GM19438 (cell line): ENCODE results near the gene LIN37.

Experiments used
- ATAC-seq: cut with Tn5 transposase; IDR thresholded peaks from one replicate; pipeline ENCODE4 v1.9.1; 2021; ENCODE audit warnings: low read depth; ENCODE audit not compliant: unreplicated experiment

Gene LIN37

DNA sequence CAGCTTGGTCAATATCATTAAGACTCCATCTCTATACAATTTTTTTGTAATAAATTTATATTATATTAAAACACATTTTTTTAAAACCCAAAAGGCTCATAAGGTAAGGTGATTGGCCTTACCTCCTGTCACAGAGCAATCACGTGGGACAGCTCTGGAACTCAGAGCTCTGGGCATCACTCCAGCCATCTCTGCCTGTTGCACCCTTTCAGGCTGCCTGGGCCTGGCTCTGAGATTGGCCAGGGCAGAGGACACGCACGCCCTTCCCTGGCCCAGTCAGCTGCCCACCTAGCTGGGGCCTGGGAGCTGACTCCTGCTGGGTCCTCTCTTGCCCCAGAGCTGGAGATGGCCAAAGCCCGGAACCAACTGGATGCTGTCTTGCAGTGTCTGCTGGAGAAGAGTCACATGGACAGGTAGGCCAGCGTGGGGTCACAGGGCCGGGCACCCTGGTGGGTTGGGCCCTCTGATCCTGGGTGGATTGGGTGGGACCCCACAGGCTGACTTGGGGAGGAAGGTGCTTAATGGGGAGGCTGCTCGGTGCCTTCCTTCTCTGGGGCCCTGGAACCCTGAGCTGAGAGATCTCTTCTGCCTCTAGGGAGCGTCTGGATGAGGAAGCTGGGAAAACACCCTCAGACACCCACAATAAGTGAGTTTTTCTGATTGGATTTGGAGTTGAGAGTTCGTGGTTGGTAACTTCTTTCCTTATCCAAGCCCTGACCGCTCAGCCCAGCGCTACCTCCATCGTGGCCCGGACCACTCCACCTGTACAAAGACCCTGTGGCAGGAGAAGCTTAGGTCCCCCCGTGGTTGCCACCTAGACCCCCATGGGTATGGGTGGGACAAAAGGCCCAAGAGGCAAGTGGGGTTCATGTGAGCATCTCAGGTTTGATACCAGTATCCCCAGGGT, 3.7 kb downstream of the LIN37 start:
- ATAC-seq: no peak

DNA sequence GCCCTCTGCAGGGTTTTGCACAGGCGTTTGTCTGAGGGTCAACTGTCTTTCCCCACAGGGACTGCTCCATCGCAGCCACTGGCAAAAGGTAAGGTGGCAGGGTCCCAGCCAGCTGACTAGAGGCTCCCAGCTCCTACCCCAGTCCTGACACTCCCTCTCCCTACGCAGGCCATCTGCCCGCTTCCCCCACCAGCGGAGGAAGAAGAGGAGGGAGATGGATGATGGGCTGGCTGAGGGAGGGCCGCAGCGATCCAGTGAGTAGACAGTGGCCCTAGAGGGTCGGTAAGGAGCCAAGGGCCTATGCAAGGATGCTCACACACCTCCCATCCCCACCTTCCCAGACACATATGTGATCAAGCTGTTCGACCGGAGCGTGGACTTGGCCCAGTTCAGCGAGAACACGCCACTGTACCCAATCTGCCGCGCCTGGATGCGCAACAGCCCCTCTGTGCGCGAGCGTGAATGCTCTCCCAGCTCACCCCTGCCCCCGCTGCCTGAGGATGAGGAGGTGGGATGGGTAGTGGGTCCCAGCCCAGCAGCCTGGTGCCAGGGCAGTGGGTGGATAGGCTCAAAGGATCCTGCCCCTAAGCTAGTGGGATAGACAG, 4.5 kb downstream of the LIN37 start:
- ATAC-seq: no peak

DNA sequence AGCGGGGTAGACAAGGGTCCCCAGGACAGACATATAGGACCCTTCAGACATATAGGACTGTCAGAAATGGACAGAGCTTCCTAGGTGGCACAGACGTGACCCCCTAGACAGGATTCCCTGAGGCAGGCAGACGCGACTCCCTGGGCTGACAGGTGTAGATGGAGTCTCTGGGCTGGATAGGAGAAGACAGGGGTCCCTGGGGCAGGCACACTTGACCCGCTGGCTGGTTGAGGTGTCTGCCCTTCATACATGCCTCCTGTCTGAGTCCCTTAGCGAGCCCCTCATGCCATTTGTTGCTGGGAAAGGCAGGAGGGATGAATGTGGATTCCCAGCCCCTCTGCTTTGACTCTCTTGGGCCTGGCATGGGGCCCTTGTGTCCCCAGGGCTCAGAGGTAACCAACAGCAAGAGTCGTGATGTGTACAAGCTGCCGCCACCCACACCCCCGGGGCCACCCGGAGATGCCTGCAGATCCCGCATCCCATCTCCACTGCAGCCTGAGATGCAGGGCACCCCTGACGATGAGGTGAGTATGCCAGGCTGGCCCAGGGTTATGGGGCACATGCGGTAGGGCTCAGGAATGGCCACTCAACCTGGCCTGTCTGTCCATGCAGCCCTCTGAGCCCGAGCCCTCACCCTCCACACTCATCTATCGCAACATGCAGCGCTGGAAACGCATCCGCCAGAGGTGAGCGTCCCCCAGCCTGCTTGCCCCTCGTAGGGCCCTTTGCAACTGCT, 5.4 kb downstream of the LIN37 start:
- no peak for ATAC-seq

DNA sequence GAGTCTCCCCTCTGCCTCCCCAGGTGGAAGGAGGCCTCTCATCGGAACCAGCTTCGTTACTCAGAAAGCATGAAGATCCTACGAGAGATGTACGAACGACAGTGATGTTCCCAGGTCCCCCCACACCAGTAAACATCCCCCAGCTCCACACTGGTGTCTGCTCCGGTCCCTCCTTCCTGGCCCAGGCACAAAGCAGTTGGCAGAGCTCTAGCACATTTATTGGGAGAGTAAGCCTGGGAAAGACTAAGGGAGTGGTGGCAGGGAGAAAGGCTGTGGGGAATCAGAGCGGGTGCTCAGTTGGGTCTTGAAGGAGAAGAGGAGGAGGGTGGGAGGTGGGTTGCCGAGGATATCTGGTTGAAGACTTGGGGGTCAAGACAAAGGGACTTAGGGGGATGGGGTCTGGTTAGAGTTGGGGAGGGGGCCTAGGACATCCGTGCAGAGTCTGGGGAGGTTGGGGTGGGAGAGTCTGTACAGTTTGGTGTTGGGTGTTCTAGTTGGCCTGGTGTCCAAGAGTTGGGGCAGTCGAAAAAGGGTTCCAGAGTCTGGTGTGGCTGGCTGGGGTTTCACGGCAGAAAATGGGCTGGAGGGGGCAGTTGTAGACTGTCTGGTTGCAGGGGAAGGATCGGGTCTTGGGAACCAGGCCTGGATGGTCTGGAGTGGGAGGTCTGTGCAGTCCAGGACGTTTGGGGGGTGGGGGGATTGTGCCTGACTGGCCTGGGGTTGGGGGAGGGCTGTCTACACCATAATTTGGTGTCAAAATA, 6.2 kb downstream of the LIN37 start:
- ATAC-seq: no peak

DNA sequence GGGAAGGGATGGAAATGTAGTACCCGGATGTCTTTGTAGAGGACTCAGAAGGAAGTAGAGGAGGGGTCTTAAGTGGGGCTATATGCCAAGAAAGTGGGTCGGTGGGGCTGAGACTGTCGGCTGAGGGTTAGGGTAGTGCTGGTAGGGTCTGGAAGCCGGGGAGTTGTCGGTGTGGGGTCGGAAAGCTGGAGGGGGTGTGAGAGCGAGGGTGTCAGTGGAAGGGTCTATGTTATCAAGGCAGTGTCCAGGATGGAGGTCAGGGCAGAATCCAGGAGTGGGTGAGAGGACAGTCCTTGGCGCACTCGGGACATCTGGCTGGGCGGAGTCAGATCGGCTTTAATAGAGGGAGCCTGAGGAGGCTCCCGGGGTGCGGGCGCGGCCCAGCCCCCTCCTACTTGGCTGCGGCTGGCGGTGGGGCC, 6.8 kb downstream of the LIN37 start:
- ATAC-seq: no peak

DNA sequence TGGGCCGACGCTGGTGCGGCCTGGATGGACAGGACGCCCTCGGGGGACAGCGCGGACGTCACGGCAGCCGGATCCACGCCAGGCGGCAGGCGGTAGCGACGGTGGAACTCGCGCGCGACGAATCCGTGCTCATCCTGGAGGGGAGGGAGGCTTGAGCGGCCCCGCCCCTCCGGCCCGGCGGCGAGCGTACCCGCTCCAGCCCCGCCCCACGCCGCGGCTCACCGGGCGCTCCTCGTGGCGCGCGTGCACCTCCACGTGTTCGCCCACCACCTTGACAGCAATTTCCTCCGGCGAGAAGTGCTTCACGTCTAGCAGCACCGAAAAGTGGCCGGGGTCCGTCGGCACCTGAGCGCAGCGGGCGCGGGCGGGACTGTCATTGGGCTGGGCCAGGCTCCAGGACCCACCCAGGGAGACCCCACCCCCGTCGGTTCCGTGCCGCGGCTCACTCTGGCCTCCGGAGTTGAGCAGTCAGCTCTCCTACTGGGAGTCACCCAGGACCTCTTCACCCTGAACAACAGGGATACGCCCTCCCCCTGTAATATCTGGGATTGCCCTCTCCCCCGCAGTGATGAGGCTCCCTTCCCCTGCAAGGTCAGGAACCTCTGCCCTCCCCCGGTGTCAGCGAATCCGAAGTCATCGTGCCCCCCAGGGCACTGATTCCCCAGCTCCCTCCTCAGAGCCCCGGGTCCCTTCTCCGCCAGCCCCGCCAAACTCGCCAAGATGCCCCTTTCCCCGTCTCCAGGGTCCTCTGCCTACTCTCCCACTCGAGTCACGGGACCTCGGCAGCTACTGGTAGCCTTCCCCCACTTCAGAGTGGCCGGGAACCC, 7.4 kb downstream of the LIN37 start:
- no peak for ATAC-seq

DNA sequence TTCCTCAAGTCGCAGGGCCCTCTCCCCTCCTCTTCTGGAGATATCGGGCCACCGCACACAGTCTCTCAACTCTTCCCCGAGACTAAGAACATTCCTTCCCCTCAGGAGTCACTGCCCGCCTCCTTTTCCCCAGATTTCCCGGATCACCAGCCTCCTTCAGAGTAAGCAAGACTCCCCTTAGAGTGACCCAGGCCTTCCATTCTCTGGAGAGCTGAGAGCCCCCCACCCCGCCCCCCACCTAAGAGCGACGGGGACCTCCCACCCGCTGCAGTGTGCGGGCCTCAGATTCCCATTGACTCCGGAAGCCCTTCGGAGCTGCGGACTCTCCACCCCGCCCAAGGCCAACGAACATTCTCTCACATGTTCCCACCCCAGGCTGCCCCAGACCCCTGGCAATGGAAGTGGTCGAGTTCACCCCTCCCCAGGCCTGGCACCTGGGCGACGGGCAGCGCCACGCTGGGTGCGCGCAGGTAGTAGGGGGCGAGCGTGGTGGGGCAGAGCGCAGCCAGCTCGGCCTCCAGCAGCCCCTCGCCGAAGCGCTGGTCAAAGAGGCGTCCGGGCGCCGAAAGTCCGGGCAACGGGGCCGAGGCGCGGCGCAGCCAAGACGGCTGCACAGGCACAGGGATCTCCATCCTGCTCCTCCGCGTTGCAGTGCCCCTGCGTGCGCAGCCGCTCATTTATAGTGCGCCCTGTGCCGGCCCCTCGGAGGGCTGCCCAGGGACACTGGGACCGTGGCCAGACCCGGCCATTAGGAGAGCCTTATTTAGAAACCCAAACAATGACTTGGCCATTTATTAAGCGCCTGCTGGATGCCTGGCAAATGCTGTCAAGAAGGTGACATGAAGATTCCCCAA, 8.2 kb downstream of the LIN37 start, which contains the start of gene HSPB6:
Gene HSPB6, minus strand, starts transcription at position 653 of the 854 bp plus-strand sequence. Its CDS starts 21 bp downstream, at position 632.
- no peak for ATAC-seq

DNA sequence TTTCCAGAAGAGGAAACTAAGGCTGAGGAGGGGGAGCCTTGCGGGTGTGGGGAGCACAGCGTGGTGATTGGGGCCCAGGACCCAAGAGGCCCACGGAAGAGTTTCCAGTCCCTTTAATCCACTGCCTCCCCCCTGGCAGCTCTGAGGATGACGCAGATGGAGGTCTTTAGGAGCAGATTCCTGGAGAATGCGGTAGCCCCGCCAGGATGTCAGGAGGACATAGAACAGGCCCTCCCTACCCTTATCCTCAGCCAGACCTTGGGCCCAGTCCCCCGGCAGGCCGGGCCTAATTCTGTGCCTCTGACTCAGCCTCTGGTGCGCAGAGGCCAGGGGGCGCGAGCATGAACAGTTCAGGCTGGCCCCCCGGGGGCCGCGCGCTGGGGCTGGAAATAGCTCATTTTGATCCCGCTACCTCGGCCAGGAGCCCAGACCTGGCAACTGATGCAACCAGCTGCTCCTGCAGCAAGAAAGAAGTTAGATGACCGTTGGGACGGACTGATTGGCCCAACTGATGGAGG, 8.9 kb downstream of the LIN37 start:
- ATAC-seq: peak; percentile 4

DNA sequence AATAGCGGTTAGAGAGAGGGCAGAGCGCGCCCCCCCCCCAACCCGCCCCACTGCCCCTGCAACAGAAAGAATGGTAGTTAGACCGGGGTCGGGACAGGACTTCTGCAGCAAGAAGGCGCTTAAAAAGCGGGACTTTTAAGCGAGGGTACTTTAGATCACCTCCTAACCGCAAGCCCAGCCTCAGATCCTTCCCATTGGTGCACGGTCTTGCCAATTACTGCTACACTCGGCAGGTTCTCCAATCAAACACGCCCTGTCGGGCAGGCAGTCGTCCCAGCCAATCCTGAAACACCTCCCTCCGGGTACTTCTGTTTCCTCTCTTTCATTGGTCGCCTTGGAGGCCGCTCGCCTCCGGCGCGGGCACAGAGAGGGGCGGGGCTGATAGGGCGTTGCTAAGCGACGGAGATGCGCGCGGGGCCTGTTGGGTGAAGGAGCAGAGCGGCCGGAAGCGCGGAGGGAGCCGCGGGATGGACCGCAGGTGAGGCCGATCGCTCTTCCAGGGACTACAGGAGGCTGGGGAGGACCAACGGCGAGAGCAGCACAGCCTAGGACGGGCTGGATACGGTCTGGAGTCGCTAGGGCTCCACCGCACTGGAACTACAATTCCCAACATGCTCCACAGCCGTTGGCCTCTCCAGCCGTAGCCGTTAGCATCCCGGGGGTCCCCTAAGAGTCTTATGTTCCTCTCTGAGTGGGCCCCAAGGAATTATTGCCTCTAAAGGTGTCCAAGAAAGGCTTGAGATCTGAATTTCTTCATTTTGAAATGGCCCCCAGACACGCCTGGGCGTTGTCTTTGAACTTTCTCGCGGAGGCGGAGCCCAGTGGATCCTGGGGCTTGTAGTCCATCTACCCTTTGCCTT, 9.6 kb downstream of the LIN37 start, which contains the start of gene PROSER3:
Gene PROSER3, plus strand, starts transcription at position 428 of the 860 bp plus-strand sequence. Its CDS starts 40 bp downstream, at position 468.
- ATAC-seq: peak; percentile 95

DNA sequence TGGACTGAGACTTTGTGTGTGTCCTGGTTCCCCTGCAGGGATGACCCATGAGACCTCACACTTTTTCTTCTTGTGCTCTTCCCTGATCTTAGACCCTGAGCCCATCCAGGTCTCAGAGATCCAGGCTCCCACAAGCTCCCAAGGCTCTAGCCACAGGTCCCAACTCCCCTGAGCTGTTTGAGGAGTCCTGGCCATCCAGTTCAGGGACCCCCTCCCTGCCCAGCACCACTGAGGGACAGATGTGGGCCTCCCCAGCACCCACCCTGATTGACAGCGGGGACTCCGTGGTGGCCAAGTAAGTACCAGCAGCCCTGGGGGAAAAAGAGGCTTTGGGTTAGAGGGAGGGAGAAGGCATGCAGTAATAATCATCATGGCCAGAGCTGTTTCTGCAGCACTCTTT, 11.3 kb downstream of the LIN37 start:
- no peak for ATAC-seq

DNA sequence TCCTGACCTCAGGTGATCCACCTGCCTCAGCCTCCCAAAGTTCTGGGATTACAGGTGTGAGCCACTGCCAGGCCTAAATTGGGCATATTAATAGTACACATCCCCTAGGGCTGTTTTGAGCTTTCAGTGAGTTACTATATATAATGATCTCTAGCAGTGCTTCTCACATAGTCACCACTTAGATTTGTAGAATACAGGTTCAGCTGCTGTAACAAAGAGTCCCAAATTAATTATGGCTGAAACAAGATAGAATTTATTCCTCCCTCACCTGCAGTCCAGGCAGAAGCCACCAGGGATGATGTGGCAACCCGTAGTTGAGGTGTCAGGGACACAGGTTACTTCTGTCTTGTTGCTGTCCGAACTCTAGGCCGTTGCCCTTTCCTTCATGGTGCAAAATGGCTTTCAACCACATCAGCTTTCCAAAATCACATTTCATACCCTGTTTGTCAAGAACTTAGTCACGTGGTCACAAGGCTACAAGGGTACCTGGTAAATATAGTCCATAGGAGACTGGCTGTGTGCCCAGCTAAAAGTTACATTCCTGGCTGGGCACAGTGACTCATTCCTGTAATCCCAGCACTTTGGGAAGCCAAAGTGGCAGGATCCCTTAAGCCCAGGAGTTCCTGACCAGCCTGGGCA, 12.5 kb downstream of the LIN37 start:
- ATAC-seq: no peak

DNA sequence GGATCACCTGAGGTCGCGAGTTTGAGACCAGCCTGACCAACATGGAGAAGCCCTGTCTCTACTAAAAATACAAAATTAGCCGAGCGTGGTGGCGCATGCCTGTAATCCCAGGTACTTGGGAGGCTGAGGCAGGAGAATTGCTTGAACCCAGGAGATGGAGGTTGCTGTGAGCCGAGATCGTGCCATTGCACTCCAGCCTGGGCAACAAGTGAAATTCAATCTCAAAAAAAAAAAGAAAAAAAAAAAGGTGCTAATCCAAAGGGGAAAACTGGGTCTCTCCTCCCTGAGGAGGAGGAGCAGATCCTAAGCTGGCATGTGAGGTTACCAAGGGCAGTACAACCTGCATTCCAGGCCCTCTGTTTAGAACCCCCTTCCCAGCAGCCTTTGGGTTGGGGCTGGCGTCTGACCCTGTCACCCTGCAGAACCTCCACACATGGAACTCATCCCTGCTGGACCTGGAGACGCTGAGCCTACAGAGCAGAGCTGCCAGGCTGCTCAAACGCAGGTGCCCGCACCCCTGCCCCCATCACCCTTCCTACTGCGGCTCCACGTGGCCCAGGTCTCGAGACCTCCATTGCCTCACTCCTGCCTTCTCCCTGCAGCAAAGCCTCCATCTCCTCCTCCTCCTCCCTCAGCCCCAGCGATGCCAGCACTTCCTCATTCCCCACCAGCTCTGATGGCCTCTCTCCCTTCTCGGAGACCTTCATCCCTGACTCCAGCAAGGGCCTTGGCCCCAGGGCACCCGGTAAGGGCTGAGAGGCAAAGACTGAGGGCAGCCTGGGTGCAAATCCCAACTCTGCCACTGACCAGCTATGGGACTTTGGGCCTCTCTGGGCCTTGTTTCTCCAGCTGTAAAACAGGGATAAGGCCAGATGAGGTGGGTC, 16.3 kb downstream of the LIN37 start:
- ATAC-seq: no peak

DNA sequence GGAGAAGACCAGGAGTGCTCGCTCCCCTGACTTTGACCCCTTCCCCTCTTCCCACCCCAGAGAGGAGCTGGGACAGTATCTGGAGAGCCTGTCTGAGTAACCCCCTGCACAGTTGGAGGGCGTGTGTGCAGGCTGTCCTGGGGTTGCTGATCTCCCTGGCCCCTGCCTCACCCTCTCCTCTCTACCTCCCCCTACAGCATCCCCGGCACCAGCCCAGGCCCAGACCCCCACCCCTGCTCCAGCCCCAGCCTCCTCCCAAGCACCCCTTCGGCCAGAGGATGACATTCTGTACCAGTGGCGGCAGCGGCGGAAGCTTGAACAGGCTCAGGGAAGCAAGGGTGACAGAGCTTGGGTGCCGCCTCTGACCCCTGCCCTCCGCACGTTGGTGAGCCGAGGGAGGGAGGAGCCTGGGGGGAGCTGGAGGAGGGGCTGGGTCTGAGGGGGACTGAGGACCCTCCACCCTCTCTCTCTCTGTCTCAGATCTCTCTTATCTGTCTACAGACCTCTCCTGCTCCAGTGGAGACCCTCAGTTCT, 18.3 kb downstream of the LIN37 start:
- no peak for ATAC-seq

DNA sequence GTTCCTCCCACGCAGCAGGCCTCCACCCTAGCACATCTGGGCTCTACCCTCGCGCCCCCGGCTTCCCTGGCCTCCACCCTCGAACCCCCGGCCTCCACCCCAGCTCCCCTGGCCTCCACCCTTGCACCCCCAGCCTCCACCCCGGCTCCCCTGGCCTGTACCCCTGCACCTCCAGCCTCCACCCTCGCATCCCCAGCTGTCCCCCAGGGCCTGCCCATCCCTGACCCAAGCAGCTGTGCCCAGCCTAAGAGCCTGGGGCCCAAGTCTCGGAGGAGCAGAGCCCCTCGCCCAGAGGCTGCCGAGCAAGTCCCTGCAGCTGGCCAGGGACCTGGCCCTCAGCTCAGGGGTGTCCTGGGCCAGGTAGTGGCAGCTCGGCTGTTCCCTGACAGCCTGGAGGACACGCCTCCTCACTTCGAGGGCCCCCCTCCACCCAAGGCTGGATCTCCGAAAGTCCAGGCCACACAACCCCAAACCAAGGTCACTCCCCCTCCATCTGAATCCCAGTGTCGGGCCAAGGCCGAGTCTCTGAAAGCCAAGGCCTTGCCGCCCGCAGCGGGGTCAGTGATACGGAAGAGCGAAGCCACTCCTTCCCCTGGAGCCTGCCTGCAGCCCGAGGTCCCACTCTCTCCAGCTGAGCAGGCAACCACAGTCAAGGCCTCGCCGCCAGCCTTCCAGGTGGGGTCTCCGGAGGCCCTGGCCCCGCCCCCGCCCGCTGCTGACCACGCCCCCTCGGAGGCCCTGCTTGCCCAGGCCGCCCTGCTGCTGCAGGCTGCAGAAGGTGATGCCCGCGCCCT, 19.1 kb downstream of the LIN37 start:
- ATAC-seq: no peak

DNA sequence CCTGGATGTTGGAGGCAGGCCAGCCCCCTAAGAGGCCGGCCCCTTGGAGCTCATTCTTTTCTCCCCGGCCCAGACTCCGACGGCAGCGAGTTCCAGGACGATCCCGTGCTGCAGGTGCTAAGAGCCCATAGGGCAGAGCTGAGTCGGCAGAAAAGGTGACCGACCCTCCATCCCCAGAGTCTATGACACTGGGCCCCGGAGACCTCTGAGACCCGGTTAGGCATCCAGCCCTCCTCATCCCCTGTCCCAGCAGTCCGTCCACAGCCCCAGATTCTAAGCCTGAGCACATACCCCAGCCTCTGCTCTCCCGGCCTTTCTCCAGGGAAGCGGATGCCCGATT, 19.7 kb downstream of the LIN37 start:
- ATAC-seq: no peak
